ENCODE data around the gene BANP.
"Not testable (repeated sequence)": the region's sequence is repeated elsewhere in the genome, so short reads cannot be mapped to it uniquely, and the experiment has no call there.

Gene BANP

DNA sequence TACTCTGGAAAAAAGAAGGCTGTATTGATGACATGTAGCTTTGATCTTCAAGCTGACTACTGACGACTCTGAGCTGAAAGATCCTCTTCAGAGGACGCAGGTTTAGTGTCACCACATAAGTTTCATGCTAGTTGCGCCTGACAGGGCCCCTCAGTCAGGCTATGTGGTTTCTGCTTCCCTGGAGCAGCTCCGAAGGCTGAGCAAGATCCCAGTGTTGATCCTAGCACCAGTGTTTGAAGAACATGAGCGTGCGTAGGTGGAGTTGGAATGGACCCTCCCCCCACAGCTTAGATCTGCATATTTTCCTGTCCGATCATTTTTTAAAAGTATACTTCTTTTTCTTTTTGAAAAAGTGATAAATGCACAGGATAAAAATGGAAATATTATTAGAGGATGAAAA is 17.3 kb downstream of the BANP start:
- H3K27me3 ChIP-seq (ENCODE audit: control insufficient read depth, insufficient read depth, low read length), result no peaks in the 10 kb centered on the region
- H3K9me3 ChIP-seq (ENCODE audit: control insufficient read depth, insufficient read depth, low read length), result no peaks in the 10 kb centered on the region
- H3K4me1 ChIP-seq (ENCODE audit: control insufficient read depth, insufficient read depth, low read length), result peaks cover 3% of the 10 kb centered on the region; the same call in 1 of the 2 replicates
- no peak for DNase-seq (ENCODE audit: low read depth, low spot score)
- no CpG with 5 or more reads among the region's 7 CpGs for WGBS (ENCODE audit: insufficient coverage, insufficient read length)
- H3K27ac ChIP-seq (ENCODE audit: low read length), result no peak overlapping the region
- H3K36me3 ChIP-seq (ENCODE audit: control insufficient read depth, insufficient read depth, low read length), result no peaks in the 10 kb centered on the region
- H3K4me3 ChIP-seq (ENCODE audit: low read length), result no peak overlapping the region

DNA sequence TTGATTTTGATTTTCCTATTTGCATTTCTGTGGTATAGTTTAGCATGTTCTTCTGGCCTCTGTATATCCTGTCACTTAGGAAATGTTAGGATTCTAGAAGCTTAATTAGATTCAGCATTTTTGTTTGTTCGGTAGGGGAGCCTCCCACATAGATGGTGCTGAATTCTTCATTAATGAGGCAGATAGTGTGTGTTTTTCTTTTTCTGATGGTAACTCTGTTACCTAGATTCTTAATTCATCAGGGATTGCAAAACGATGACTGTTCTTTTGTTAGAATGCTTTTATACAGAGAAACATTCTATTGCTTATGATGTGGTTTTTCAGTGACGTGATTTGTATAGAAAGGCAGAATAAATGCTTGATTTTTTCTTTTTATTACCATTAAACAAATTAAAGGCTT is 19.0 kb downstream of the BANP start:
- Histone ChIP-seq H3K27ac (ENCODE audit: low read length) (no peak overlapping the region), H3K4me1 (ENCODE audit: control insufficient read depth, insufficient read depth, low read length) (peaks cover 2% of the 10 kb centered on the region; the same call in 1 of the 2 replicates), H3K4me3 (ENCODE audit: low read length) (no peak overlapping the region), H3K36me3 (ENCODE audit: control insufficient read depth, insufficient read depth, low read length) (no peaks in the 10 kb centered on the region), H3K9me3 (ENCODE audit: control insufficient read depth, insufficient read depth, low read length) (no peaks in the 10 kb centered on the region), H3K27me3 (ENCODE audit: control insufficient read depth, insufficient read depth, low read length) (no peaks in the 10 kb centered on the region)
- DNase-seq (ENCODE audit: low read depth, low spot score), result no peak
- WGBS (ENCODE audit: insufficient coverage, insufficient read length), result no CpG with 5 or more reads among the region's 3 CpGs

DNA sequence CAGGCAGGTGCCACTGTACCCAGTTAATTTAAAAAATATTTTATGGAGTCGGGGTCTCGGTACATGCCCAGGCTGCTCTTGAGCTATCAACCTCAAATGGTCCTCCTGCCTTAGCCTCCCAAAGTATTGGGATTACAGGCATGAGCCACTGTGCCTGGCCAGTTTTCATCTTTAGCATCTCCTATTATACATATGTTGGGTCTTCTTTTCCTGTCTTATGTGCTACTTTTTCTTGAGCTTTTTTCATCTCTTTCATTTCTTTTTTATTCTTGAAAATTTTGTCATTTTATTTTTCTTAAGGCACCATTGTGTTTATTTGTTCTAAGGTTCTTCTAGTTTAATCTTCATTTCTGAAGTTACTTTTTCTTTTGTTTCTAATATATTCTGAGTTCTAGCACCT is 20.7 kb downstream of the BANP start:
- DNase-seq (ENCODE audit: low read depth, low spot score), result no peak
- Histone ChIP-seq H3K9me3 (ENCODE audit: control insufficient read depth, insufficient read depth, low read length) (no peaks in the 10 kb centered on the region), H3K4me1 (ENCODE audit: control insufficient read depth, insufficient read depth, low read length) (no peaks in the 10 kb centered on the region), H3K4me3 (ENCODE audit: low read length) (no peak overlapping the region), H3K27me3 (ENCODE audit: control insufficient read depth, insufficient read depth, low read length) (no peaks in the 10 kb centered on the region), H3K27ac (ENCODE audit: low read length) (no peak overlapping the region), H3K36me3 (ENCODE audit: control insufficient read depth, insufficient read depth, low read length) (no peaks in the 10 kb centered on the region)
- WGBS (ENCODE audit: insufficient coverage, insufficient read length), result no CpG with 5 or more reads among the region's 2 CpGs

GRCh38 chr16:87973717-87974116 is 22.5 kb downstream of the BANP start:
- WGBS (ENCODE audit: insufficient coverage, insufficient read length), result no CpG with 5 or more reads among the region's 3 CpGs
- DNase-seq (ENCODE audit: low read depth, low spot score), result no peak
- Histone ChIP-seq H3K36me3 (ENCODE audit: control insufficient read depth, insufficient read depth, low read length) (no peaks in the 10 kb centered on the region), H3K27me3 (ENCODE audit: control insufficient read depth, insufficient read depth, low read length) (no peaks in the 10 kb centered on the region), H3K27ac (ENCODE audit: low read length) (no peak overlapping the region), H3K9me3 (ENCODE audit: control insufficient read depth, insufficient read depth, low read length) (no peaks in the 10 kb centered on the region), H3K4me3 (ENCODE audit: low read length) (no peak overlapping the region), H3K4me1 (ENCODE audit: control insufficient read depth, insufficient read depth, low read length) (no peaks in the 10 kb centered on the region)

- no CpG with 5 or more reads among the region's 9 CpGs for WGBS (ENCODE audit: insufficient coverage, insufficient read length)
Measured at GRCh38 chr16:87974178-87974577, 22.9 kb downstream of the BANP start.

DNA sequence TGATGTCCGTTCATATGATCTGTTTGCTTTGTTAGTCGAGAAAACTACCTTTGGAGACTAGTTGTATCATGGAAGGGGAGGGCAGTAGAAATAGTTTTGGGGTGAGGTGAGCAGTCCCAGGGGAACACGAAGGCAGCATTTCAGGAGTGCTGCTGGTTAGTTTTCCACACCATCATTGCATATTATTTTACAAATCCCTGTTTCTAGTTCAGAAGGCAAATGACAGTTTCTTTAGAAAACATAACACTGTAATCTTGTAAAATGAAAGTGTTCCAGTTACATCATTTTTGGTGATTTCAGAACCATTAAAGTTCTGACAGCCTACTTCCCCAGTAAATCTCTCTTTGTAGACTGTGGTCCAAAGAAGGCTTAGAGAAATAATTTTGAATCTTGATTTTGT is 25.4 kb downstream of the BANP start:
- no CpG with 5 or more reads among the region's 3 CpGs for WGBS (ENCODE audit: insufficient coverage, insufficient read length)
- H3K4me3 ChIP-seq (ENCODE audit: low read length), result no peak overlapping the region
- no peak overlapping the region for H3K27ac ChIP-seq (ENCODE audit: low read length)
- H3K9me3 ChIP-seq (ENCODE audit: control insufficient read depth, insufficient read depth, low read length), result no peaks in the 10 kb centered on the region
- H3K4me1 ChIP-seq (ENCODE audit: control insufficient read depth, insufficient read depth, low read length), result no peaks in the 10 kb centered on the region
- H3K27me3 ChIP-seq (ENCODE audit: control insufficient read depth, insufficient read depth, low read length), result no peaks in the 10 kb centered on the region
- H3K36me3 ChIP-seq (ENCODE audit: control insufficient read depth, insufficient read depth, low read length), result no peaks in the 10 kb centered on the region
- DNase-seq (ENCODE audit: low read depth, low spot score), result no peak

More at GRCh38 chr16:87974178-87974577, 22.9 kb downstream of the BANP start:
- Histone ChIP-seq H3K9me3 (ENCODE audit: control insufficient read depth, insufficient read depth, low read length) (no peaks in the 10 kb centered on the region), H3K4me1 (ENCODE audit: control insufficient read depth, insufficient read depth, low read length) (no peaks in the 10 kb centered on the region), H3K4me3 (ENCODE audit: low read length) (no peak overlapping the region), H3K27ac (ENCODE audit: low read length) (no peak overlapping the region), H3K27me3 (ENCODE audit: control insufficient read depth, insufficient read depth, low read length) (no peaks in the 10 kb centered on the region), H3K36me3 (ENCODE audit: control insufficient read depth, insufficient read depth, low read length) (no peaks in the 10 kb centered on the region)
- DNase-seq (ENCODE audit: low read depth, low spot score), result no peak

DNA sequence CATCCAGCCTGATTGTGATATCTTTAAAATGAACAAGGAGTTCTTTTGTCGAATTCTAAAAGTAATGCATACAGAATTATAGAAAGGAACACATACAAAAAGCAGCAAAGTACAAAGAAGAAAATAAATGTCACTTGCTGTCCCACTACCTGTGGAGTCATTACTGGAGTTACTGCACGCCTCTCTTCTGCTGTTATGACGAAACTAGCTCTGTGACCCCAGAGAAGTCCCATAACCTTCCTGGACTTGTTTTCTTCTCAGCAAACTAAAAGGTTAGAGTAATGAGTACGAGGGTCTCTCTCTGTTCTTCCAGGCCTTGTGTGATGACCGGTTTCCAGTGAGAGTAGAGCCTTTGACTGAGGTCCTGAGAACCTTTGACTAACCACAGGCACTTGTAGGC is 26.9 kb downstream of the BANP start:
- no peak for DNase-seq (ENCODE audit: low read depth, low spot score)
- Histone ChIP-seq H3K4me3 (ENCODE audit: low read length) (no peak overlapping the region), H3K36me3 (ENCODE audit: control insufficient read depth, insufficient read depth, low read length) (no peaks in the 10 kb centered on the region; the same call in 1 of the 2 replicates), H3K27me3 (ENCODE audit: control insufficient read depth, insufficient read depth, low read length) (no peaks in the 10 kb centered on the region), H3K9me3 (ENCODE audit: control insufficient read depth, insufficient read depth, low read length) (no peaks in the 10 kb centered on the region), H3K27ac (ENCODE audit: low read length) (no peak overlapping the region), H3K4me1 (ENCODE audit: control insufficient read depth, insufficient read depth, low read length) (no peaks in the 10 kb centered on the region)
- WGBS (ENCODE audit: insufficient coverage, insufficient read length), result no CpG with 5 or more reads among the region's 5 CpGs

DNA sequence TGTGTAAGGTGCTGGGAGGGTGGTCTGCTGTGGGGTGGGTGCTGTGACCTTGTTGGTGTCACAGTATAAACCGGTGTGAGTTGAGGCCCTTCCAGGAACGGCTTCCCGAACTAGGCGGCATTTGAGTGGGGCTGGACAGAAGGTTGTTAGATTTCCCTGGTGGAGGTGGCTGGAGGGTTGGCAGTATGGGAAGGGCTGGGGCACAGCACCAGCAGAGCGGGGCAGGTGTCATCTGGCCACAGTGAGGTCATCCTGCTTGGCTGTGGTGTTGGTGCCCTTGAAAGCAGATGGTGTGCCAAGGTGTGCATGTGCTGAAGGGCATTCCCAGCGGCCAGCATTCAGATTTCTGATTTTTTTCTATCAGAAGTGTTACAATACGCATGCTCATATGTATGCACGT is 28.1 kb downstream of the BANP start:
- no peaks in the 10 kb centered on the region for H3K27me3 ChIP-seq (ENCODE audit: control insufficient read depth, insufficient read depth, low read length)
- no peak overlapping the region for H3K27ac ChIP-seq (ENCODE audit: low read length)
- H3K36me3 ChIP-seq (ENCODE audit: control insufficient read depth, insufficient read depth, low read length), result no peaks in the 10 kb centered on the region; the same call in 1 of the 2 replicates
- WGBS (ENCODE audit: insufficient coverage, insufficient read length), result no CpG with 5 or more reads among the region's 8 CpGs
- no peaks in the 10 kb centered on the region for H3K4me1 ChIP-seq (ENCODE audit: control insufficient read depth, insufficient read depth, low read length)
- no peak for DNase-seq (ENCODE audit: low read depth, low spot score)
- no peak overlapping the region for H3K4me3 ChIP-seq (ENCODE audit: low read length)
- no peaks in the 10 kb centered on the region for H3K9me3 ChIP-seq (ENCODE audit: control insufficient read depth, insufficient read depth, low read length)

DNA sequence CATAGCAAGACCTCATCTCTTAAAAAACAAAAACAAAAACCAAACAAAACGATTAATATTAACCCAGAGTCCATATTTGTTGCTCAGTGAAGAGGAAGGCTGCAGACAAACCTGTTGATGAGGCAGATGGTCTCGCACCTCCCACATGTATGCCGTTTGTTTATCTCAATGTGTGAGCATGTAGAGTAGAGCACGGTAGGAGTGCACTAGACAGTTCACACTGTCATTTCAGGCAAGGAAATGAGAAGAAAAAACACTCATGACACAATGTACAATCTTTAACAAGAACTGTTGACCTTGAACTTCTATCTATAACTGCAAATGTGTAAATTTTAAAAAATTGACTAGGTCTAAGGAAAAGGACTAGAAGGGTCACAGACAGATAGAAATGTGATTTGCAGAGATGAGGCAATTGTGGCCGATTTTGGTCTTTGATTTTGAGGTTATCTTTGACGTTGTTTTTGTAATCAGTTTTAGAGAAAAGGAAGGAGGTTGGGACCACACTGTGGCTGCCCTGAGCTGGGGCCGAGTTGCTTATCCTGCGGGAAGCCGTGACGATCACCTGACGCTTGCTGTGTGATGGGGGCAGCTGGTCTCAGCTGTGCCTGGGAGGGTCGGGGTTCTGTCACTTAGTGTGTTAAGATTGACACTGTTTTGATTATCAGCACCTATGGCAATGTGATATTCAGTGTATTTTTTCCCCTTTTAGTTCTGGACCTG is 28.8 kb downstream of the BANP start:
- not testable (repeated sequence) for H3K4me1 ChIP-seq (ENCODE audit: control insufficient read depth, insufficient read depth, low read length); H3K36me3 ChIP-seq (ENCODE audit: control insufficient read depth, insufficient read depth, low read length); H3K4me3 ChIP-seq (ENCODE audit: low read length); H3K27me3 ChIP-seq (ENCODE audit: control insufficient read depth, insufficient read depth, low read length); H3K27ac ChIP-seq (ENCODE audit: low read length); DNase-seq (ENCODE audit: low read depth, low spot score); H3K9me3 ChIP-seq (ENCODE audit: control insufficient read depth, insufficient read depth, low read length)
- no CpG with 5 or more reads among the region's 12 CpGs for WGBS (ENCODE audit: insufficient coverage, insufficient read length)

DNA sequence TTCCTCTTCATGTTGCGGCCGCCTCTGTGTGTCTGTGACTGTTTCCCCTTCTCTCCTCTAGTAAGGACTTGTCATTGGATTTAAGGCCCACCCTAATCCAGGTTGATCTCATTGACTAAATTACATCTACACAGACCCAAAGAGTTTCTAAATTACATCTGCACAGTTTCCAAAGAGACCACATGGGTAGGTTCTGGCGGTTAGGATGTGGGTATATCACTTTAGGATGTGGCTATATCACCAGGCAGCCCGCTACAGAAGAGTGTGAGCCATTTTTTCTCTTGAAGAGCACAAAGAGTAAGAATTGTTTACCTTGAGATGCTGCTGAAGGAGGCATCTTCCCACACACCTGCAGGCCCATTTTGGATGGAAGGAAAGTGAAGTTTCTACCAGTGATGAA is 30.1 kb downstream of the BANP start:
- H3K27ac ChIP-seq (ENCODE audit: low read length); DNase-seq (ENCODE audit: low read depth, low spot score); H3K27me3 ChIP-seq (ENCODE audit: control insufficient read depth, insufficient read depth, low read length); H3K9me3 ChIP-seq (ENCODE audit: control insufficient read depth, insufficient read depth, low read length); H3K36me3 ChIP-seq (ENCODE audit: control insufficient read depth, insufficient read depth, low read length); H3K4me3 ChIP-seq (ENCODE audit: low read length); H3K4me1 ChIP-seq (ENCODE audit: control insufficient read depth, insufficient read depth, low read length): not testable (repeated sequence)
- WGBS (ENCODE audit: insufficient coverage, insufficient read length), result no CpG with 5 or more reads among the region's 4 CpGs

- DNase-seq (ENCODE audit: low read depth, low spot score), result no peak
- WGBS (ENCODE audit: insufficient coverage, insufficient read length), result no CpG with 5 or more reads among the region's 17 CpGs
- no peak overlapping the region for H3K4me3 ChIP-seq (ENCODE audit: low read length)
- no peaks in the 10 kb centered on the region for H3K9me3 ChIP-seq (ENCODE audit: control insufficient read depth, insufficient read depth, low read length)
- no peak overlapping the region for H3K27ac ChIP-seq (ENCODE audit: low read length)
- no peaks in the 10 kb centered on the region for H3K27me3 ChIP-seq (ENCODE audit: control insufficient read depth, insufficient read depth, low read length)
- peaks cover 6% of the 10 kb centered on the region; the same call in 1 of the 2 replicates for H3K36me3 ChIP-seq (ENCODE audit: control insufficient read depth, insufficient read depth, low read length)
- H3K4me1 ChIP-seq (ENCODE audit: control insufficient read depth, insufficient read depth, low read length), result no peaks in the 10 kb centered on the region
Measured at GRCh38 chr16:87982581-87983041, 31.4 kb downstream of the BANP start.

Data from iPS DF 6.9 (cell line).